GM12878 (cell line): ENCODE results near the gene POLA1.

Experiments
- CREB1 ChIP-seq: IDR thresholded peaks from 2 replicates; pipeline ENCODE4 v1.6.1; 2012; ENCODE audit warnings: low read depth, mild to moderate bottlenecking, inconsistent platforms
- EED ChIP-seq: sonication (generic); IDR thresholded peaks from 2 replicates; pipeline ENCODE4 v1.6.1; 2016; ENCODE audit warnings: antibody characterized with exemption, low read depth
- EP300 ChIP-seq, 2 experiments: fragments of 150-350 bp in 1 of 2; IDR thresholded peaks; 2 replicates each; pipeline ENCODE4 v1.6.1; 2011 to 2012; ENCODE audit warnings: low read depth in 2 of 2, low read length in 2 of 2, borderline replicate concordance in 1 of 2, improper control_type of control experiment in 1 of 2, inconsistent platforms in 1 of 2; ENCODE audit not compliant: control insufficient read depth in 1 of 2
- EZH2 ChIP-seq: IDR thresholded peaks from 2 replicates; pipeline ENCODE4 v1.6.1; 2012; ENCODE audit warnings: low read depth, mild to moderate bottlenecking, control low read depth, inconsistent platforms, low read length, borderline replicate concordance; ENCODE audit not compliant: control insufficient read depth
- FOXM1 ChIP-seq: IDR thresholded peaks from 2 replicates; pipeline ENCODE4 v1.6.1; 2012; ENCODE audit warnings: low read depth, mild to moderate bottlenecking, inconsistent platforms, low read length, moderate library complexity
- SP1 ChIP-seq: IDR thresholded peaks from one replicate; pipeline ENCODE4 v1.6.1; 2011; ENCODE audit warnings: low read depth, low read length
- TAF1 ChIP-seq: IDR thresholded peaks from 2 replicates; pipeline ENCODE4 v1.6.1; 2011; ENCODE audit warnings: mild to moderate bottlenecking, low read depth, low read length, borderline replicate concordance
- ZNF687 ChIP-seq: fragments of 450-650 bp; IDR thresholded peaks from 2 replicates; pipeline ENCODE4 v1.6.1; 2017; ENCODE audit warnings: mild to moderate bottlenecking, moderate library complexity
- TF ChIP-seq, protein P1 (sequence below): IDR thresholded peaks from 2 replicates; pipeline ENCODE4 v1.6.1; 2011; ENCODE audit warnings: mild to moderate bottlenecking, low read depth, low read length, moderate library complexity; ENCODE audit not compliant: insufficient replicate concordance
- TF ChIP-seq, protein P2 (sequence below): fragments of 450-650 bp; IDR thresholded peaks from 2 replicates; pipeline ENCODE4 v1.6.1; 2017; ENCODE audit warnings: mild to moderate bottlenecking, moderate library complexity
- TF ChIP-seq, protein P3 (sequence below): IDR thresholded peaks from 2 replicates; pipeline ENCODE4 v1.6.1; 2012; ENCODE audit warnings: improper control_type of control experiment, low read depth, low read length; ENCODE audit not compliant: insufficient replicate concordance
- TF ChIP-seq, protein P4 (sequence below): IDR thresholded peaks from 2 replicates; pipeline ENCODE4 v1.6.1; 2012; ENCODE audit warnings: low read depth, low read length, improper control_type of control experiment
- TF ChIP-seq, protein P5 (sequence below): fragments of 450-650 bp; IDR thresholded peaks from 2 replicates; pipeline ENCODE4 v1.6.1; 2014; ENCODE audit warnings: mild to moderate bottlenecking

DNA sequence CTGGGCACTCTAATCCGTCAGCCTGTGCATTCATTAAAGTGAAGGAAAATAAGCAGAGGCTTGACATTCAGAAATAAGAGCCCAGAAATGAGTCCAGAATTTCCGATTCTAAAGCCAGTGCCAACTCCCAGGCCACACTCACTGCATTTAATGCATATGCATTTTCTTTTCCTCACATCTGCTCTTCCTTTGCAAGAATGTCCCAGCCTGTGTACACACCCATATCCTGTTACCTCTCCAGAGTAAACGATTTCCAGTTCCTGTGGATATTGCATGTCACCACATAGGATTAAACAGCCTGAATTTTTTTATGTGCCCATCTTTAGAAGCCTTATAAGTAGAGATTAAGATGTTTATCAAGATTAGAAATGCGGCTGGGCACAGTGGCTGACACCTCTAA is 294.6 kb downstream of the POLA1 start:
- TF ChIP-seq EP300 (IDR thresholded peaks at IDR 0.05; ENCODE audit: borderline replicate concordance in 1 of 2, control insufficient read depth in 1 of 2, low read depth in 2 of 2, low read length in 2 of 2) (no peak), CREB1 (no peak), EZH2 (no peak), TAF1 (no peak), FOXM1 (no peak), EED (no peak), SP1 (no peak), ZNF687 (no peak)
- TF ChIP-seq, protein P1, sequence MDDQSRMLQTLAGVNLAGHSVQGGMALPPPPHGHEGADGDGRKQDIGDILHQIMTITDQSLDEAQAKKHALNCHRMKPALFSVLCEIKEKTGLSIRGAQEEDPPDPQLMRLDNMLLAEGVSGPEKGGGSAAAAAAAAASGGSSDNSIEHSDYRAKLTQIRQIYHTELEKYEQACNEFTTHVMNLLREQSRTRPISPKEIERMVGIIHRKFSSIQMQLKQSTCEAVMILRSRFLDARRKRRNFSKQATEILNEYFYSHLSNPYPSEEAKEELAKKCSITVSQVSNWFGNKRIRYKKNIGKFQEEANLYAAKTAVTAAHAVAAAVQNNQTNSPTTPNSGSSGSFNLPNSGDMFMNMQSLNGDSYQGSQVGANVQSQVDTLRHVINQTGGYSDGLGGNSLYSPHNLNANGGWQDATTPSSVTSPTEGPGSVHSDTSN = no peak
- TF ChIP-seq, protein P2, sequence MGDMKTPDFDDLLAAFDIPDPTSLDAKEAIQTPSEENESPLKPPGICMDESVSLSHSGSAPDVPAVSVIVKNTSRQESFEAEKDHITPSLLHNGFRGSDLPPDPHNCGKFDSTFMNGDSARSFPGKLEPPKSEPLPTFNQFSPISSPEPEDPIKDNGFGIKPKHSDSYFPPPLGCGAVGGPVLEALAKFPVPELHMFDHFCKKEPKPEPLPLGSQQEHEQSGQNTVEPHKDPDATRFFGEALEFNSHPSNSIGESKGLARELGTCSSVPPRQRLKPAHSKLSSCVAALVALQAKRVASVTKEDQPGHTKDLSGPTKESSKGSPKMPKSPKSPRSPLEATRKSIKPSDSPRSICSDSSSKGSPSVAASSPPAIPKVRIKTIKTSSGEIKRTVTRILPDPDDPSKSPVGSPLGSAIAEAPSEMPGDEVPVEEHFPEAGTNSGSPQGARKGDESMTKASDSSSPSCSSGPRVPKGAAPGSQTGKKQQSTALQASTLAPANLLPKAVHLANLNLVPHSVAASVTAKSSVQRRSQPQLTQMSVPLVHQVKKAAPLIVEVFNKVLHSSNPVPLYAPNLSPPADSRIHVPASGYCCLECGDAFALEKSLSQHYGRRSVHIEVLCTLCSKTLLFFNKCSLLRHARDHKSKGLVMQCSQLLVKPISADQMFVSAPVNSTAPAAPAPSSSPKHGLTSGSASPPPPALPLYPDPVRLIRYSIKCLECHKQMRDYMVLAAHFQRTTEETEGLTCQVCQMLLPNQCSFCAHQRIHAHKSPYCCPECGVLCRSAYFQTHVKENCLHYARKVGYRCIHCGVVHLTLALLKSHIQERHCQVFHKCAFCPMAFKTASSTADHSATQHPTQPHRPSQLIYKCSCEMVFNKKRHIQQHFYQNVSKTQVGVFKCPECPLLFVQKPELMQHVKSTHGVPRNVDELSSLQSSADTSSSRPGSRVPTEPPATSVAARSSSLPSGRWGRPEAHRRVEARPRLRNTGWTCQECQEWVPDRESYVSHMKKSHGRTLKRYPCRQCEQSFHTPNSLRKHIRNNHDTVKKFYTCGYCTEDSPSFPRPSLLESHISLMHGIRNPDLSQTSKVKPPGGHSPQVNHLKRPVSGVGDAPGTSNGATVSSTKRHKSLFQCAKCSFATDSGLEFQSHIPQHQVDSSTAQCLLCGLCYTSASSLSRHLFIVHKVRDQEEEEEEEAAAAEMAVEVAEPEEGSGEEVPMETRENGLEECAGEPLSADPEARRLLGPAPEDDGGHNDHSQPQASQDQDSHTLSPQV = no peak
- TF ChIP-seq, protein P3, sequence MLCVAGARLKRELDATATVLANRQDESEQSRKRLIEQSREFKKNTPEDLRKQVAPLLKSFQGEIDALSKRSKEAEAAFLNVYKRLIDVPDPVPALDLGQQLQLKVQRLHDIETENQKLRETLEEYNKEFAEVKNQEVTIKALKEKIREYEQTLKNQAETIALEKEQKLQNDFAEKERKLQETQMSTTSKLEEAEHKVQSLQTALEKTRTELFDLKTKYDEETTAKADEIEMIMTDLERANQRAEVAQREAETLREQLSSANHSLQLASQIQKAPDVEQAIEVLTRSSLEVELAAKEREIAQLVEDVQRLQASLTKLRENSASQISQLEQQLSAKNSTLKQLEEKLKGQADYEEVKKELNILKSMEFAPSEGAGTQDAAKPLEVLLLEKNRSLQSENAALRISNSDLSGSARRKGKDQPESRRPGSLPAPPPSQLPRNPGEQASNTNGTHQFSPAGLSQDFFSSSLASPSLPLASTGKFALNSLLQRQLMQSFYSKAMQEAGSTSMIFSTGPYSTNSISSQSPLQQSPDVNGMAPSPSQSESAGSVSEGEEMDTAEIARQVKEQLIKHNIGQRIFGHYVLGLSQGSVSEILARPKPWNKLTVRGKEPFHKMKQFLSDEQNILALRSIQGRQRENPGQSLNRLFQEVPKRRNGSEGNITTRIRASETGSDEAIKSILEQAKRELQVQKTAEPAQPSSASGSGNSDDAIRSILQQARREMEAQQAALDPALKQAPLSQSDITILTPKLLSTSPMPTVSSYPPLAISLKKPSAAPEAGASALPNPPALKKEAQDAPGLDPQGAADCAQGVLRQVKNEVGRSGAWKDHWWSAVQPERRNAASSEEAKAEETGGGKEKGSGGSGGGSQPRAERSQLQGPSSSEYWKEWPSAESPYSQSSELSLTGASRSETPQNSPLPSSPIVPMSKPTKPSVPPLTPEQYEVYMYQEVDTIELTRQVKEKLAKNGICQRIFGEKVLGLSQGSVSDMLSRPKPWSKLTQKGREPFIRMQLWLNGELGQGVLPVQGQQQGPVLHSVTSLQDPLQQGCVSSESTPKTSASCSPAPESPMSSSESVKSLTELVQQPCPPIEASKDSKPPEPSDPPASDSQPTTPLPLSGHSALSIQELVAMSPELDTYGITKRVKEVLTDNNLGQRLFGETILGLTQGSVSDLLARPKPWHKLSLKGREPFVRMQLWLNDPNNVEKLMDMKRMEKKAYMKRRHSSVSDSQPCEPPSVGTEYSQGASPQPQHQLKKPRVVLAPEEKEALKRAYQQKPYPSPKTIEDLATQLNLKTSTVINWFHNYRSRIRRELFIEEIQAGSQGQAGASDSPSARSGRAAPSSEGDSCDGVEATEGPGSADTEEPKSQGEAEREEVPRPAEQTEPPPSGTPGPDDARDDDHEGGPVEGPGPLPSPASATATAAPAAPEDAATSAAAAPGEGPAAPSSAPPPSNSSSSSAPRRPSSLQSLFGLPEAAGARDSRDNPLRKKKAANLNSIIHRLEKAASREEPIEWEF = no peak
- TF ChIP-seq, protein P4, sequence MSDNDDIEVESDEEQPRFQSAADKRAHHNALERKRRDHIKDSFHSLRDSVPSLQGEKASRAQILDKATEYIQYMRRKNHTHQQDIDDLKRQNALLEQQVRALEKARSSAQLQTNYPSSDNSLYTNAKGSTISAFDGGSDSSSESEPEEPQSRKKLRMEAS = no peak
- TF ChIP-seq, protein P5, sequence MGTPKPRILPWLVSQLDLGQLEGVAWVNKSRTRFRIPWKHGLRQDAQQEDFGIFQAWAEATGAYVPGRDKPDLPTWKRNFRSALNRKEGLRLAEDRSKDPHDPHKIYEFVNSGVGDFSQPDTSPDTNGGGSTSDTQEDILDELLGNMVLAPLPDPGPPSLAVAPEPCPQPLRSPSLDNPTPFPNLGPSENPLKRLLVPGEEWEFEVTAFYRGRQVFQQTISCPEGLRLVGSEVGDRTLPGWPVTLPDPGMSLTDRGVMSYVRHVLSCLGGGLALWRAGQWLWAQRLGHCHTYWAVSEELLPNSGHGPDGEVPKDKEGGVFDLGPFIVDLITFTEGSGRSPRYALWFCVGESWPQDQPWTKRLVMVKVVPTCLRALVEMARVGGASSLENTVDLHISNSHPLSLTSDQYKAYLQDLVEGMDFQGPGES = no peak
